GM12801 (cell line): ENCODE measurements around the gene SLC9A3.

Experiments used
- CTCF ChIP-seq: IDR thresholded peaks from one replicate; pipeline ENCODE4 v1.5.1; 2011; ENCODE audit warnings: control low read depth; ENCODE audit not compliant: insufficient read length; ENCODE audit errors: extremely low read depth

Gene SLC9A3

GRCh38 chr5:524234-524972 lies at the start of gene SLC9A3:
SLC9A3 (minus strand) TSS chr5:524449.
- TF ChIP-seq CTCF, result no peak

- TF ChIP-seq CTCF, result no peak
Observed at GRCh38 chr5:573976-574375, 49.7 kb upstream of the SLC9A3 start.

DNA sequence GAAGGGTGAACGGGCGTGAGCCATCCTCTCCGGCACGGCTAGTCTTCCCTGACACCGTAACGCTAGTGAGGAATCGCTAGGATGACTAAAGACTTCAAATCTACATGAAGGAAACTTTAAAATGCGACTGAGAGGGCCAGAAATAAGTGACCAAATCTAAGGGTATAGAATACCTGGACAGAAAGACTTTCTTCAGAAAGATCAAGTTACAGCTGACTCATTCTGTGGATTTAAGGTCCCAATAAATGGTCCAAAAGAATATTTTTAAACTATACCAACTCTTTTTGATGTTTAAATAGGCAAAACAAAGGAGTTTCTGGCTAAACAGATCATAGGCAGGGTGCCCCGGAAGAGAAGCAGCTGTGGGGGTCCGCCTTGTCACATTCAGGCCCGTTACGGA lies 49.0 kb upstream of the SLC9A3 start:
- TF ChIP-seq CTCF, result no peak

GRCh38 chr5:572398-573019 lies 48.3 kb upstream of the SLC9A3 start:
- TF ChIP-seq CTCF, result no peak

DNA sequence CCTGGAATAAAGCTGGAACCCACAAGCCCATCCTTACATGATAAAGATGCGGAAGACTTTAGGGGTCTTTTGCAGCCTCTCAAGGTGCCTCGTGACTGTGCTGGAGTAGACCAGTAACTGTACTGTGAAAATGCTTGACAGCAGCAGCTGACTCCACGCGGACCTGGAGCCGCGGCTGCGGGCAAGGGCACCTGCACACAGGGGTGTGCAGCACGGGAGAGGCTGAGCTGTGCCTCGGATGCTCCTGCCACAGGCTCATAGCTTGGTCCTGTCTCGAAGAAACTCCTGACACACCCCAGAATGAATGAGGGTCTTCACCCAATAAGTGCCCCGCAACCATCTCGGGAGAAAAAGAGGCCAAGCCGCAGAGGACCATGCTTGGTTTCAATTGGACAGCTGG lies 47.5 kb upstream of the SLC9A3 start:
- TF ChIP-seq CTCF, result no peak

DNA sequence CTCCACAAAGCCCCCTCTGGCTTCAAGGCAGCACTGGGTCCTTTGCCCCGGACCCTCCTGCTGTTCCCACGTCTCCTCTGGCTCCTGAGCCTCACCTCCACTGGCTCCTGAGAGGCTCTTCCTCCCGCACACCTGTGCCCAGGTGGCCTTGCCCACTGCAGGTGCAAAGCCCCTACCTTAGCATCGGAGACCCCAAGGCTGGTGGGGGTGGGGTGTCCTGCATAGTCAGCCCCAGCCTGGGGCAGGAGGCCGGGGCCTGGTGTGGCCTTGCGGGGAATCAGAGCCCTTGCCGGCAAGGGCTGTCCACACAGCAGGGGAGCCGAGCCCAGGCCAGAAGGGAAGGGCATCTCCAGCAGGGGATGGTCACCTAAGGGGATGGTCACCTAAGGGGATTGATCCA lies 46.6 kb upstream of the SLC9A3 start:
- TF ChIP-seq CTCF, result no peak

- TF ChIP-seq CTCF, result no peak
Observed at GRCh38 chr5:570446-570845, 46.2 kb upstream of the SLC9A3 start.
